Kasumi-1 (cell line): ENCODE data around the gene GPR107.

ENCODE experiments used
- DNase-seq, 2 experiments: peaks; one replicate each; lab custom pipeline; 2025; lab: John Stamatoyannopoulos, UW

Gene GPR107

DNA sequence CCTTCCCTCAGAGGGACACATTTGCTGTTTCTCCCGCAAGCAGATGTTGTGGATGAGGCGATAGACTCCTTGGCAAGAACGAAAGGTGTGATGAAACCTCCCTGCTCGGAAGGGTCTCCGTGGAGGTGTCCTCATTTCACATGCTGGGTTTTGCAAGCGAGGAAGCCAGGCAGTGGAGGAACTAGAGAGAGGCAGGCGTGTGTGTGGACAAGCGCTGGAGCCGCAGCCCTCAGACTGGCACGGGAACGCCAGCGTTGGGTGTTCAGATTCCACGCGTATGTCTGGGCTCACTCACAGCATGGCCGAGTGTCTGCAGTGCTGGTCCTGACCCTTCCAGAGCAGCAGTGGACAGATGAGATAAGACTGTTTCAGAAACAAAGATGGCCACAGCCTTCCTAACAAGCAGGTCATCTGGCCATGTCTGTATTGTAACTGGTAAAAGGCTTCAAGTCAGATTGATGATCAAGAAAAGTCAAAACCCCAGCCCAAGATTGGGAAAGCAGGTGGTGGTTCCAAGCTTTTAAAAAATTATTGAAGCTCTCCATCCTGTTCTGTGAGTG lies 83.5 kb downstream of the GPR107 start:
- no peak for DNase-seq

DNA sequence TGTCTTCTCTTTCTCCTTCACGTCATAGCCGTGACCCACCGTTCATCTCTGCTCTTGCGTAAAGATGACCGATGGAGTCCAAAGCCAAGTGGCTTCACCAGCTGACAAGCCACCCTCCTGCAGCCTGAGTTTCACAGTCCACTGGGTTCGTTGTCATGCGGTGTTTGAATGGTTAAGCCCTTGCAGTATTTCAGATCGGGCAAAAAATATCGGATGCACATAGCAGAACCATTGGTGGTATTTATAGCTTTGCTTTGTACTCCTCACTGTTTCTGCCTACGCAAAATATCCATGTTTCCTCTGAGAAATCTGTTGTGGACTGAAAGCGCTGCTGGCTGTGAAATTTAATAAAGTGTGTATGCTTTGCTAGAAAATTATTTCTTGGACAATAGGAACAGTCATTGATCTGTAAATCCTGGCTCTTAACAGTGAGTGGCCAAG lies 84.0 kb downstream of the GPR107 start:
- no peak for DNase-seq

DNA sequence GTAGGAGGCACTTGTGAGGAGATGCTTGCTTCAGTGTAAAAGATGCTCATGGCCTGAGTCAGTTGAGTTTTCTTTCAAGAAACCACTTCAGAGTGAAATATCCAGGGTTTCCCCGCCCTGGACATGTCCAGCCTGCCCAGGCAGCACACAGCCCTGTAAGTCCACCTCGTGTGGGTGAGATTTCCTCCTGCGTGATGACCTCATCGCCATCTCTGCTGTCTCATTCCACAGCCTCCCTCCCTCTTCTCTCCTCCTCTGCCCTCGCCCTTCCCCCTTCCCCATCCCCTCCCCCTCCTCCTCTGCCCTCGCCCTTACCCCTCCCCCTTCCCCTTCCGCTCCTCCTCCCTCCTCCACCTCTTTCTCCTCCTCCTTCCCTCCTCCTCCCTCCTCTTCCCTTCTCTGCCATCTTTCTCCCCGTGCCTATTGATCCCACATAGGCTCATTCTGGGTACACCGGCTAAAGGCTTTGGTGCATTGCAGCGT lies 84.5 kb downstream of the GPR107 start:
- DNase-seq = no peak

DNA sequence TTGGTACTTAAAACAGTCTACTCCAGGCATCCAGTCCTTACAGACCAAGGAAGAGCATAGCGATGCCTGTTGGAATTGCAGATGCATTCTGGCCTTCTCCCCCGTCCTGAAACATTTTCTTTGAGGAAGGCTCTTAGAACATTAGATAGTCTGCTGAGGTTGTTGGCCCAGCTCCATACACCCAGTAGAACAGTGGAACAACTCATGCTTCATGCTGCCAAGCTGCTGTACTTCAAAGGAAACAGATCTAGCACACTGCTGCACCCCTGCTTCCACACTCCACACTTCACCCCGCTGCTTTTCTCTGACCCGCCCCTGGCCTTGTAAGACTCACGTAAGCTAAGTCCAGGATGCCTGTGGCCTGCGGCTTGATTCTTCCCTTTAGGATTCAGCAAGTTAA lies 85.1 kb downstream of the GPR107 start:
- no peak for DNase-seq

DNA sequence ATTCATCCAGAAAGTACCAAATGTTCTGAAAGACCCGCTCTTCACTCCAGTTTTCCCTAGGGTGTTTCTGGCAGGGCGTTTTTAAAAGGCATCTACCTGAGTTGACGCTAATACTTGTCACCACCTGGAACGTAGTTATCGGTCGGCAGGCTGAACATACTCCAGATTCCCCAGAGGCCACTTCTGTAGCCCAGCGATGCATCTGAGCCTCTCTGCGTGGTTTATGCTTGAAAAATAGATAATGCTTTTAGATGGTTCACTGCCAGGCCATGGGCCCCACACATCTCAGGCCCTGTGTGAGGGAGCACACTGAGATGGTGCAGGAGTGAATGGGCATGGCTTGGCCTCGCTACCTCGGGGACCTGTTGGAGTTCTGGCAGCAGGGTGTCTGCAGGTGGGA lies 85.5 kb downstream of the GPR107 start:
- DNase-seq = no peak

DNA sequence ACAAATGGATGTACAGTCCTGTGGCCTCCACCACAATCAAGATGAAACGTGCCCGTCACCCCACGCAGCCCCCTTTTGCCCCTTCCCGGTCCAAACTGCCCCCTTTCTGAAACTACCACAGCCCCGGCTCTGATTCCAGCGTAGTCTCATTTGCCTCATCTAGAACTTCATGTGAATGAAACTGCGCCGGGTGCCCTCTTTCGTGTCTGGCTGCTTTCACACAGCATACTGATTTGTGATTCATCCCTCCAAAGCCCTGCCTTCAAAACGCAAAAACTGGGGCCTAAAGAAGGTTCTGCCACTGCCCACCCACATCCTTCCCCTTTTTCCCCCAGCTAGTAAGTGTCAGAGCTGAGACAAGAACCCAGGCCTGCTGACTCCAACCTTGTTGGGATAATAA lies 87.0 kb downstream of the GPR107 start:
- peak; percentile 85 to 92 for DNase-seq

DNA sequence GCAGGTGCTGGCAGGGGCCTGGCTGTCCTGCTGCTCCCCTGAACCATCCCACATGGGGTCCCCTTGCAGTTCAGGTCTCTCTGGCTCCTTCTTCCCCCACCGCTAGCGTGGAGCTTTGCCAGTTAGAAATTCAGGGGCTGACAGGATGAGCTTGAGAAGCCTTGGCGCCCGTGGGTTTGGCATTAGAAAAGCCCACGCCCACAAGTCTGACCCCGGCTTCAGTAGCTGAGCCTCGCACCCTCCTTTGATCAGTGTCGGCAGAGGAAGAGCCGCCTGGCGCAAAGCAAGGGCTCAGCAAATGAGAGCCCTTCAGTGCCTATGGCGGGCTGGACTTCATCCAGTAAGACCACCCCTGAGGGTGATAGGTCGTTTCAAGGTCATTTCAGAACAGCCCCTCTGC lies 88.3 kb downstream of the GPR107 start:
- DNase-seq = no peak

DNA sequence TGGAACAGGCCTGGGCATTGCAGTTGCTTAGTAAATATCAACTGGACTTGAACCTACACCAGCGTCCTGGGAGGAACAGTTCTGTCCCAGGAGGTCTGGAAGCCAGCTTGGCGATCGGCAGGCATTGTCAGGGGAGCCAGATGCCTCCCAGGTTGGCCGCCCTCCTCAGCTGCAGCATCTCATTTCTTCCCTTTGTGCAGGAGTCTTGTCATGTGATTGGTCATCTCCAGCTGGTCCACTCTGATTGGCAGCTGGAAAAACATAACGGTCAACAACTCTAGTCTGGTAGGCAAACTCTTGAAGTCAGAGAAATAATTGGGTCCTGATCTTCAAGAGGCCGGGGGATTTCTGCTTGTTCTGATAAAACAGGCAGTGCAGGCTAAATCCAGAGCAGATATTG lies 88.9 kb downstream of the GPR107 start:
- DNase-seq = no peak

DNA sequence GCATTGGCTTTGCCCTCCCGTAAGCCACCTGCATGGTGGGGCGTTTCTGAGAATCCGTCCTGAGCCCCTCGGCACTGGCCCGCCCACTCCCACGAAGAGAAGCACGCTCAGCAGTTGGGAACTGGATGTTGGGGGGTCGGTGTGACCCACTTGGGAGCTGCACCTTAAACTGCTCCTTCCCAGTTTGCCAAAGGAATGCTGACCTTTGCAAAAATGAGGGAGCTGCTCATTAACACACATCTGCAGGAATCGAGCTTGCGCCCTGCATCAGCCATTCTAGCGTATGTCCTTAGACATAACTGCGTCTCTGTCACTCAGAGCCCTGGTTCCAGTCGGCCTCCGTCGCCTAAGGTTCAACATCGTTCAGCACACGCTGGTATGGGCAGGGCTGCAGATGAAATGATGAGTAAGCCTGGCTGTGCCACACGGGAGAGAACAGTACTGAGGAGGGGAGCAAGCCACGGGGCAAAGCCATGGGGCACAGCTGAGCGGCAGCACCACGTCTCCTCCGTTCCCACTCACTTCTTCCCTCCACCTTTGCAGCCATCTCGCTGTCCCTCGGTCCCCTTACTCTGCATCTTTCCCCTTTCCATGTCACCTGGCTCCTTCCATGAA lies 89.7 kb downstream of the GPR107 start:
- no peak for DNase-seq

DNA sequence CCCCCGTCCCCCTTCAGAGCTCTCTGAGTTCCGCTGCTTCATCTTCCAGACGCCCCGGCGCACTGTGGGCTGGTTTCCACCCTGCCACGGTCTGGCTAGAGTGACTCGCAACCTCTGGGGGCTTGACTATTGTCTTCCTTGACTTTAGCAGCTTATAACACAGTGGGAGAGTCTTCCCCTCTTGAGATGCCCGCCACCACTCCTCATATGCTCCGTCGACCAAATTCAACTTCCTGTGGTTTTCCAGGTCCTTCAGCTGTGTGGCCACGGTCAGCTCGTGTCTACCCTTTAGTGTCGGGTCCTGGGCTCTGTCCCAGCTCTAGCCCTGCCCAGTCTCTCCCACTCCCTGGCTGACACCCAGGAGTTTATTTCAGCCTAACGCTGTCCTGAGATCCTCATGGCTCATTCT lies 90.3 kb downstream of the GPR107 start:
- peak in 1 of 2 experiments; percentile 20 for DNase-seq

DNA sequence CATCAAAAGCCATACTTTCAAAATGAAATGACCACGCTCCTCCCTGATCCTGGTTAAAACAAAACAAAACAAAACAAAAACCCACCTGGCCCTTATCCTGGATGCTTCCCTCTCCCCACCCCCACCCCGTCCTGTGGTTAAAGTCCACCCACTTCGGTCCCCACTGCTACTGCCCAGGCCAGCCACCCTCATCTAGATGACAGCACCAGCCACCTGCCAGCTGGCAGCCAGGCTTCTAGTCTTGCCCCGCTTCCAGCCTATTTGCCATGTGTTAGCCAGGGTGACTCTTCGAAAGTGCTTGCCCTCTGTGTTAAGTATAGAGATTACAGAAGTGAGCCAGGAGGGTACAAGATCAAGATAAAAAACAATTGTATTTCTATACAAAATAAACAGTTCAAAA lies 91.0 kb downstream of the GPR107 start:
- DNase-seq = no peak

DNA sequence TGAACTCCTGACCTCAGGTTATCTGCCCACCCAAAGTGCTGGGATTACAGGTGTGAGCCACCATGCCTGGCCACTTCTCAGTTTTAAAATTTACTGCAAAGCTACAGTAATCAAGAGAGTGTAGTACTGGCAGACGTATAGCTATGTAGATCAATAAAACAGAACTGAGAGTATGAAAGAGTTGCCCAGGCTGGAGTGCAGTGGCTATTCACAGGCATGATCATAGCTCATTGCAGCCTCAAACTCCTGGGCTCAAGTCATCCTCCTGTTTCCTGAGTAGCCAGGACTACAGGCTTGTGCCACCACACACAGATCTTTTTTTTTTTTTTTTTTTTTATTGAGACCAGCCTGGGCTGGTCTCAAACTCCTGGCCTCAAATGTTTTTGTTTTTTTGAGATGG lies 92.0 kb downstream of the GPR107 start:
- DNase-seq = no peak

DNA sequence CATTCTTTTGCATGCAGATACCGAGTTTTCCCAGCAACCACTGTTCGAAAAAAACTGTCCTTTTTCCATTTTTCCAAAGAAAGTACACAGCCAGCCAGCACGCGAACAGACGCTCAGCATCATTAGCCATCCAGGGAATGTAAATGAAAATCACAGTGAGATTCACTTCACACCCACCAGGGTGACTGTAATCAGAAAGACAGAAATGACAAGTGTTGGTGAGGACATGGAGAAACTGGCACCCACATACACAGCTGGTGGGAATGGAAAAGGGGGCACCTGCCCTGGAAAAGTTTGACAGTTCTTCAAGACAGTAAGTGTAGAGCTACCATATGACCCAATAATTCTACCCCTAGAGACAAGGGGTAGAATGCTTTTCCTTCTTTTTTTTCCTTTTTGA lies 93.5 kb downstream of the GPR107 start:
- no peak for DNase-seq

DNA sequence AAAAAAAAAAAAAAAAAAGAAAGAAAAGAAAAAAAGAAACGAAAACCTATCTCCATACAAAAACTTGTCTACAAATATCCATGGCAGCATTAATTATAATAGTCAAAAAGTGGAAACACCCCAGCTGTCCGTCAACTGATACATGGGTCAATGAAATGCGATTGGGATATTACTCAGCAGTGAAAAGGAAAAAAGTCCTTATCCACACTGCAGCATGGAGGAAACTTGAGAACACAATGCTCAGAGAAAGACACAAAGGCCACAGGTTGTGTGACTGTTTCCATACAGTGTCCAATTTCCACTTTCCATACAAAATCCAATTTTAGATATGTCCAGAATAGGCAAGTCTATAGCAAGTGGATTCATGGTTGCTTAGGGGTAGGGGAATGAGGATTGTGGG lies 94.2 kb downstream of the GPR107 start:
- DNase-seq = no peak

DNA sequence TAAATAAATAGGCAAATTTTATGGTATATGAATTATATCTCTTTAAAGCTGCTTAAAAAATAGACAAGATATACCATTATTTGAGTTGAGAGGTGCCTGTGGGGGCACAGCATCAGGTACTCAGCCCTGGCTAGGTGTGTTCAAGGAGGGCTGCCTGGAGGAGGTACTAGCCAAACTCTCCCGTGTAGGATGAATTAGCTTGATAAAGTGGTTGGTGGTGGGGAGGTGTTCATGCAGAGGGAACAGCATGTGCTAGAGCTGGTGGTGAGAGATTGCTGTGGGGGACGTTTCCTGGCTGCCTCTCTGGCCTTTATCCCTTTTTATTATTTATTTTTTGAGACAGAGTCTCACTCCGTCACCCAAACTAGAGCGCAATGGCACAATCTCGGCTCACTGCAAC lies 95.3 kb downstream of the GPR107 start:
- no peak for DNase-seq

DNA sequence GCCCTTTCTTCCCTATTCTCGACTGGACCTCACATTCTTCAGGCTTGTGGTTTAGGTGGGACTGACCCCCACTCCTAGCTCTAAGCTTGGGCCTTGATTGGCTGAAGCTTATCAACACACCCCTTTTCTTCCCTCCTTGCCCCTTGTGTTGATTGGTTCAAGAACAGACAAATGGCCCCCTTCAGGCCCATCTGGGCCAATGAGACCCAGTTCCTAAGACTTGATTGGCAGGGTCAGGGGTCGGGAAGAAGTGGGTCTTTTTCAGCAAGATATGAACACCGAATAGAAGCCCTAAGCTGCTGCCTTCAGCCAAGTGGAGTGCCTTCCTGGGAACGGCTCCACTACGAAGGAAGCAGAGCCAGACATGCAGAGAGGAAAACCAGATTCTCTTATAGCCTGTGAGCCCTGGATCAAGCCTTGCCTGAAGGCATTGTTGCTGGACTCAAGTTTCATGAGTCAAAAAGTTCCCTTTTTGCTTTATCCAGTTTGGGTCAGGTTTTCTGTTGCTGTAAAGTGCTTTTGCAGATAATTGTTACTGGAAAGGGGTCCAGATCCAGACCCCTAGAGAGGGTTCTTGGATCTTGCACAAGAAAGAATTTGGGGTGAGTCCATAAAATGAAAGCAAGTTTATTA lies 96.1 kb downstream of the GPR107 start:
- DNase-seq = no peak

DNA sequence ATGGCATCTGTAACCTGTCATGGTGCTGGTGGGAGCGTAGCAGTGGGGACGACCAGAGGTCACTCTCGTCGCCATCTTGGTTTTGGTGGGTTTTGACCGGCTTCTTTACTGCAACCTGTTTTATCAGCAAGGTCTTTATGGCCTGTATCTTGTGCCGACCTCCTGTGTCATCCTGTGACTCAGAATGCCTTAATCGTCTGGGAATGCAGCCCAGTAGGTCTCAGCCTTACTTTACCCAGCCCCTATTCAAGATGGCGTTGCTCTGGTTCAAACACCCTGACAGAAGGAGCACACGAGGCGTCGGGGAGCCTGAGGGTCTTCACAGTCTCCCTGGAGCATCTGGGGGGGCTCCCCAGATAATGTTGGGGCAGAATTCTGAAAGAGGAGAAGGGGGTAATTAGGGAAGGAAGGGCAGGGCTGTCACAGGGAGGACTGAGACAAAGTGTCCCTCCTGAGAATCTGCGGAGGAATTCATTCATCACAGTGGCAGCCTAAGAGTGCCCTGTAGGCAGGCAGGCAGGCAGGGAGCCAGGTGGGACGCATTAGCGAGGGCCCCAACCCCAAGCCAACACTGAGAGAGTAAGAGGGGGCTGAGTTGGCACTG lies 97.2 kb downstream of the GPR107 start:
- no peak for DNase-seq

DNA sequence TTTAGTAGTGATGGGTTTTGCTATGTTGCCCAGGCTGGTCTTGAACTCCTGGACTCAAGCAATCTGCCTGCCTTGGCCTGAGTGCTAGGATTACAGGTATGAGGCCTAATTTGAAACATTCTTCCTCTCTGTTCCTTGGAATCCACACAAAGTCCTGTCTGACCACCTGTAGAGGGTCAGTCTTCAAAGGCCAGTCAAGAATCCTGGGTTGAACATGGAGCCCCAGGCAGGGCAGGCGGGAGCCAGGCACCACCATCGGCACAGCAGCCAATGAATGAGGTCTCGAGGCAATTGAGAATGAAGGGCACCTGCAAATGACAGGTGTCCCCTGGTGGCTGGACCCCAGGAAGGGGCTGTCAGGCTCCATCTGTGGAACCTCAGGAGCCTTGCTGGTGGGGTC lies 101.1 kb downstream of the GPR107 start:
- DNase-seq = no peak

DNA sequence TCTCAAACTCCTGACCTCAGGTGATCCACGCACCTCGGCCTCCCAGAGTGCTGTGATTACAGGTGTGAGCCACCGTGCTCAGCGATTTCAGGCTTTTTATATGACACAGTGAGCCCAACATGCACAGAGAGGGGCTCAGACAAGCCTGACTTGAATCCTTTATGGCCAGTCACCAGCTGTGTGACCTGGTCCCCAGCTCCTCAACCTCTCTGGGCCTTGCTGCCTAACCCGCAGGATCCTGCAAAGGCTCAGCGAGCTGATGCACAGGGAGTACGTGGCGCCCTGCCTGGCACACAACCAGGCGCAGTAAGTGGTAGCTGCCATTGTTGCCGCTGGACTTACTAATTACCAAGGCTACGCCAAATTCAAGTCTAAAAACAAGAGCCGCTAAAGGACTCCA lies 101.9 kb downstream of the GPR107 start:
- DNase-seq = no peak

DNA sequence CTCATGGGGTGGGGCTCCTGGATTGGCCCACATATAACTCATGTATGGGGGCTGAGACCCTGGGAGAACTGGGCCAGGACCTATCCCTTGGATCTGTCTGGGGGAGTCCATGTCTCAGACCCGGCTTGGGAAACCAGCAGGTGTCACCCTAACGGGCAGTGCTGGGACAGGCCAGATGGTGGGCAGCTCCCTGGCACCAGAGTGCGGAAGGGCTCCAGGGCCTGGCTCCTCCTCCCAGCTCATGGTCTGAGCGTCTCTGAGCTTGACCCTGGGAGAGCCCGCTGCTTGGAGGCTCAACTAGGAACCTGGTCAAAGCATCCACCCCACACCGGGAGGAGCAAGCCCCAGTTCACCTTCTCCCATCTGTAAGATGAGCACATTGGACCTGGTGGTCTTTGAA lies 103.0 kb downstream of the GPR107 start:
- no peak for DNase-seq

DNA sequence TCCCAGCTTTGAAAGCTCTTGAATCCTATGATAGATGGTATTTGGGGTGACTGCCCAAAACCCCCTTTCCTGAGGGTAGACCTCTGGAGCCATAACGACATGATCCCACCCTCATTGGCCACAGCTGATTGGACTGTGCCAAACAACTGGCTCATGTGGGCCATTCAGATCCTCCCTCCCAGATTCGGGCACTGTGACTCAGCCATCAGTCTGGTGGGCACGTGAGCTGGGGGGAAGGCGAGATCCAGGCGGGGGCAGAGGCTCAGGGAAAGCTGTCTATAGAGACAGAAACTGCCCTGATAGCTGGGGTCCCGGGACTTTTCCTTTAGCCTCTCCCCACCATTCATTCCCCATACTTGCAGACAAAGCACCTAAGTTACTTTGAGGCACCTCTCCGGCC lies 103.4 kb downstream of the GPR107 start:
- DNase-seq = no peak

DNA sequence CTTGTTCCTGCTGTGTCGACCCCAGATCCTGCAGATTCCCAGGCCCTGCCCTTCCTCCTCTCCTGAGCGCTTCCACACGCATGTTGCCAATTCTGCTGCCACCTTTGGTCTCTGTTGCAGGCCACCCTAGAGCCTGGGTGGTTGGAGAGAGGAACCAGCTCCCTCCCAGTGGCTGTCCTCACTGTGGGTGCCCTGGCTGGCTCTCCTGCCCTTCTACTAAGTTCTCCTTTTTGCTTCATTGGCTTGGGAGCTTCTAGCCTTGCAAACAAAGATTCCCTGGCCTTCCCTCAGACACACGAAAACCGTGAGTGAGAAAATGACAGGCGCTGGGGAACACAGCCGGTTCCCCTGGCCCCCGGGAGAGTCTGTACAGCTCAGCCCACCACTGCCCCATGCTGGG lies 104.3 kb downstream of the GPR107 start:
- no peak for DNase-seq

DNA sequence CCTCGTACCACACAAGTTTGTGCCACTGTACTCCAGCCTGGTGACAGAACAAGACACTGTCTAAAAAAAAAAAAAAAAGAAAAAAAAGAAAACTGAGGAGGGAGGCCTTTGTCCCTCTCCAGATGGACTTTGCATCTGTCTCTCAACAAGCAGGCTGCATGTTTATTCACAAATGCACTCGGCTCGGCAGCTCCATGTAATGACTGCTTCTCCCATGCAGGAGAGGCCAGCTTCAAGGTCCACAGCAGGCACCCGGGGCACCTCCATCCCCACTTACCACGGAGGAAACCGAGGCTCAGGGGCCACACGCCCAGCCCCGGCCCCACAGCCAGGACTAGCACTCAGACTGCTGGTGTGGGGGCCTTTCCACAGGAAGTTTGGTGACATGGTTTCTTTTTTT lies 105.4 kb downstream of the GPR107 start:
- no peak for DNase-seq
